Measurements from ENCODE around the gene ICAM4.
"Not testable (repeated sequence)": the region's sequence is repeated elsewhere in the genome, so short reads cannot be mapped to it uniquely, and the experiment has no call there.

ICAM4 gene

GRCh38 chr19:10269333-10270179 lies 17.2 kb upstream of the ICAM4 start:
- H3K4me1 ChIP-seq (ENCODE audit: control insufficient read depth, insufficient read depth, low read length, poor library complexity, severe bottlenecking) = peaks cover 19% of the 10 kb centered on the region
- H3K36me3 ChIP-seq (ENCODE audit: control insufficient read depth, insufficient read depth, low read length) = peaks cover 1% of the 10 kb centered on the region
- H3K27me3 ChIP-seq (replicated peaks; ENCODE audit: control insufficient read depth, insufficient read depth, low read length, poor library complexity, severe bottlenecking) = no peaks in the 10 kb centered on the region
- peak; percentile 70 to 80 (median 74) for DNase-seq
- H3K9me3 ChIP-seq (ENCODE audit: control insufficient read depth, low read length) = no peaks in the 10 kb centered on the region
- H3K4me3 ChIP-seq (ENCODE audit: insufficient read depth, low read depth, low read length, poor library complexity, severe bottlenecking) = peak overlapping the region; percentile 72
- peak overlapping the region; percentile 77 for H3K27ac ChIP-seq (ENCODE audit: insufficient read depth, low read length, poor library complexity, severe bottlenecking)

DNA sequence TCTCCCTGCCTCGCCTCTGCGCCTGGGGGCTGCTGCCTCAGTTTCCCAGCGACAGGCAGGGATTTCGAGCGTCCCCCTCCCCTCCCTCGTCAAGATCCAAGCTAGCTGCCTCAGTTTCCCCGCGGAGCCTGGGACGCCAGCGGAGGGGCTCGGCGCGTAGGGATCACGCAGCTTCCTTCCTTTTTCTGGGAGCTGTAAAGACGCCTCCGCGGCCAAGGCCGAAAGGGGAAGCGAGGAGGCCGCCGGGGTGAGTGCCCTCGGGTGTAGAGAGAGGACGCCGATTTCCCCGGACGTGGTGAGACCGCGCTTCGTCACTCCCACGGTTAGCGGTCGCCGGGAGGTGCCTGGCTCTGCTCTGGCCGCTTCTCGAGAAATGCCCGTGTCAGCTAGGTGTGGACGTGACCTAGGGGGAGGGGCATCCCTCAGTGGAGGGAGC lies 16.6 kb upstream of the ICAM4 start:
- Histone ChIP-seq H3K27ac (ENCODE audit: insufficient read depth, low read length, poor library complexity, severe bottlenecking) (peak overlapping the region; percentile 77), H3K9me3 (ENCODE audit: control insufficient read depth, low read length) (no peaks in the 10 kb centered on the region), H3K4me3 (ENCODE audit: insufficient read depth, low read depth, low read length, poor library complexity, severe bottlenecking) (peak overlapping the region; percentile 72), H3K27me3 (replicated peaks; ENCODE audit: control insufficient read depth, insufficient read depth, low read length, poor library complexity, severe bottlenecking) (no peaks in the 10 kb centered on the region), H3K36me3 (ENCODE audit: control insufficient read depth, insufficient read depth, low read length) (peaks cover 6% of the 10 kb centered on the region), H3K4me1 (ENCODE audit: control insufficient read depth, insufficient read depth, low read length, poor library complexity, severe bottlenecking) (peaks cover 19% of the 10 kb centered on the region)
- peak; percentile 53 to 70 (median 65) for DNase-seq

DNA sequence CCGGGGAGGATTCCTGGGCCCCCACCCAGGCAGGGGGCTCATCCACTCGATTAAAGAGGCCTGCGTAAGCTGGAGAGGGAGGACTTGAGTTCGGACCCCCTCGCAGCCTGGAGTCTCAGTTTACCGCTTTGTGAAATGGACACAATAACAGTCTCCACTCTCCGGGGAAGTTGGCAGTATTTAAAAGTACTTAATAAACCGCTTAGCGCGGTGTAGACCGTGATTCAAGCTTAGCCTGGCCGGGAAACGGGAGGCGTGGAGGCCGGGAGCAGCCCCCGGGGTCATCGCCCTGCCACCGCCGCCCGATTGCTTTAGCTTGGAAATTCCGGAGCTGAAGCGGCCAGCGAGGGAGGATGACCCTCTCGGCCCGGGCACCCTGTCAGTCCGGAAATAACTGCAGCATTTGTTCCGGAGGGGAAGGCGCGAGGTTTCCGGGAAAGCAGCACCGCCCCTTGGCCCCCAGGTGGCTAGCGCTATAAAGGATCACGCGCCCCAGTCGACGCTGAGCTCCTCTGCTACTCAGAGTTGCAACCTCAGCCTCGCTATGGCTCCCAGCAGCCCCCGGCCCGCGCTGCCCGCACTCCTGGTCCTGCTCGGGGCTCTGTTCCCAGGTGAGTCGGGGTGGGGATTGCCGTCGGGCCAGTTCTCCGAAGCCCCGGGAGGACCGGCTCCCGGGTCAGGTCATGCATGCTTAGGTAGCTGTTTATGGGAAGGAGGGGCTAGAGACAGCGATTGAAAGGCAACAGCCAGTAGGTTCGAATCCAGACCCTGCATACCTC lies 15.9 kb upstream of the ICAM4 start, which contains the start of gene ICAM1:
ICAM1 (plus strand) TSS at position 505 of the 779 bp plus-strand sequence; CDS start at position 545, 40 bp downstream.
- Histone ChIP-seq H3K27me3 (replicated peaks; ENCODE audit: control insufficient read depth, insufficient read depth, low read length, poor library complexity, severe bottlenecking) (no peaks in the 10 kb centered on the region), H3K36me3 (ENCODE audit: control insufficient read depth, insufficient read depth, low read length) (peaks cover 6% of the 10 kb centered on the region), H3K9me3 (ENCODE audit: control insufficient read depth, low read length) (no peaks in the 10 kb centered on the region), H3K4me1 (ENCODE audit: control insufficient read depth, insufficient read depth, low read length, poor library complexity, severe bottlenecking) (peaks cover 19% of the 10 kb centered on the region), H3K4me3 (ENCODE audit: insufficient read depth, low read depth, low read length, poor library complexity, severe bottlenecking) (peak within 1 kb of the TSS; percentile 72), H3K27ac (ENCODE audit: insufficient read depth, low read length, poor library complexity, severe bottlenecking) (peak within 1 kb of the TSS; percentile 77)
- peak; percentile 54 to 71 (median 68) for DNase-seq

DNA sequence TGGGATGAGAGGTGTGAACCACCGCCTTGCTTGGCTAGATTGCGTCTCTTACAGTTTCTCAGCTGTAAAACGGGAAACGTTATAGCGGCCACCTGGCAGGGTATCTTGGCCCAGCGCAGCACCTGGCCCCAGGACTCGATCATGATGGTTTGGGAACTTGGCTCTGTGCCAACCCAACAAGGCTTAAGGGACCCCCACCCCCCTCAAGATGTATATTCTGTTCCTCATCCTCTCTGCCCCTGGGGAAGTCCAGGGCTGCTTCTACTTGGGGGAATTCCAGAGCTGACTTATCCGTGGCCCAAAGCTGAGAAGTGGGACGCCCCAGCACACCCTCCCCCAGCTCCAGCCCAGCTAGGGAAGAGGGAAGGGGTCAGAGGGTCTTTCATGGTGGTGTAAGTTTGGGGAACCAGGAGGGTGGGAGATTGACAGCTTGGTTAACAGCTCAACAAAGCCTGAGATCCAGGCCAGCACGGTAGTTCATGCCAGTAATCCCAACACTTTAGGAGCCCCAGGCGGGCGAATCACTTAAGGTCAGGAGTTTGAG lies 15.1 kb upstream of the ICAM4 start:
- Histone ChIP-seq H3K27me3 (replicated peaks; ENCODE audit: control insufficient read depth, insufficient read depth, low read length, poor library complexity, severe bottlenecking) (no peaks in the 10 kb centered on the region), H3K4me3 (ENCODE audit: insufficient read depth, low read depth, low read length, poor library complexity, severe bottlenecking) (peak overlapping the region; percentile 72), H3K4me1 (ENCODE audit: control insufficient read depth, insufficient read depth, low read length, poor library complexity, severe bottlenecking) (peaks cover 19% of the 10 kb centered on the region), H3K36me3 (ENCODE audit: control insufficient read depth, insufficient read depth, low read length) (peaks cover 6% of the 10 kb centered on the region), H3K27ac (ENCODE audit: insufficient read depth, low read length, poor library complexity, severe bottlenecking) (peak overlapping the region; percentile 77), H3K9me3 (ENCODE audit: control insufficient read depth, low read length) (no peaks in the 10 kb centered on the region)
- peak in 2 of 3 donors; percentile 45 to 55 for DNase-seq

DNA sequence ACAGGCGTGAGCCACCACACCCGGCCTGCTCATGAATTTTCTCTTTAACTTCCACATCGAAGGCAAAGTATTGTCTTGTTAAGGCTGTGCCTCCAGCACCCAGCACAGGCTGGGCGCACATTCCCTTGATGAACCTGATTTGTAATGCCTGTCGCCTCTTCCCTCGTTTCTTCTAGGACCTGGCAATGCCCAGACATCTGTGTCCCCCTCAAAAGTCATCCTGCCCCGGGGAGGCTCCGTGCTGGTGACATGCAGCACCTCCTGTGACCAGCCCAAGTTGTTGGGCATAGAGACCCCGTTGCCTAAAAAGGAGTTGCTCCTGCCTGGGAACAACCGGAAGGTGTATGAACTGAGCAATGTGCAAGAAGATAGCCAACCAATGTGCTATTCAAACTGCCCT lies 12.2 kb upstream of the ICAM4 start:
- Histone ChIP-seq H3K4me3 (ENCODE audit: insufficient read depth, low read depth, low read length, poor library complexity, severe bottlenecking) (no peak overlapping the region), H3K4me1 (ENCODE audit: control insufficient read depth, insufficient read depth, low read length, poor library complexity, severe bottlenecking) (peaks cover 18% of the 10 kb centered on the region), H3K27ac (ENCODE audit: insufficient read depth, low read length, poor library complexity, severe bottlenecking) (no peak overlapping the region), H3K36me3 (ENCODE audit: control insufficient read depth, insufficient read depth, low read length) (peaks cover 6% of the 10 kb centered on the region), H3K9me3 (ENCODE audit: control insufficient read depth, low read length) (no peaks in the 10 kb centered on the region), H3K27me3 (replicated peaks; ENCODE audit: control insufficient read depth, insufficient read depth, low read length, poor library complexity, severe bottlenecking) (no peaks in the 10 kb centered on the region)
- no peak for DNase-seq

DNA sequence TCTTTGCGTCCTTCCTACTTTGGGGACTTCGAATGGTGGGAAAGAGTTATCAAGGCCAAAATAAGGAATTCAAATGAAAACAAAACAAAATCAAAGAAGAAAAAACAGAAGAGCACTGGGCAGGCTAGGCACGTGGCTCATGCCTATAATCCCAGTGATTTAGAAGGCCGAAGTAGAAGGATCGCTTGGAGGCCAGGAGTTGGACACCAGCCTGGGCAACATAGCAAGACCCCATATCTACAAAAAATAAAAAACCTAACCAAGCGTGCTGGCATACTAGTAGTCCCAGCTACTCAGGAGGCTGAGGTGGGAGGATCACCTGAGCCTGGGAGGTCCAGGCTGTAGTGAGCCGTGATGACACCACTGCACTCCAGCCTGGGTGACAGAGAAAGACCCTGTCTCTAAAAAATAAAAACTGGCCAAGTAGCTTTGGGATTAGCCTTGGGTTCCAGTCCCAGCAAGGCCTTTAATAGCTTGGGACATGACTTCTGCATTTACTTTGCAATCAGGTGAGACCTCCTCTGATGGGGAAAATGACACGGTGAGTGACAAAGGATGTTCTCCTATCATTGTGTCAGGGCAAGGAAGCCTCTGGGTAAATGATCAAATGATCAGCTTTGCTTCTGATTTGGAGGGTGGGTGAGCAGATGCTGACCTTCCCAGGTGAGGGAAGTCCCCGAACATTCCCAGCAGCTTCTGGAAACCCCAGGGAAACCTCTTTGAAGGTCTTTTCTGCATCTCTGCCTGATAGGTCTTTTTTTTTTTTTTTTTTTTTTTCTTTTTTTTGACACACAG lies 8.8 kb upstream of the ICAM4 start:
- H3K27me3 ChIP-seq (replicated peaks; ENCODE audit: control insufficient read depth, insufficient read depth, low read length, poor library complexity, severe bottlenecking) = no peaks in the 10 kb centered on the region
- DNase-seq = no peak
- no peaks in the 10 kb centered on the region for H3K4me1 ChIP-seq (ENCODE audit: control insufficient read depth, insufficient read depth, low read length, poor library complexity, severe bottlenecking)
- peaks cover 6% of the 10 kb centered on the region for H3K36me3 ChIP-seq (ENCODE audit: control insufficient read depth, insufficient read depth, low read length)
- no peaks in the 10 kb centered on the region for H3K9me3 ChIP-seq (ENCODE audit: control insufficient read depth, low read length)
- H3K4me3 ChIP-seq (ENCODE audit: insufficient read depth, low read depth, low read length, poor library complexity, severe bottlenecking) = no peak overlapping the region
- no peak overlapping the region for H3K27ac ChIP-seq (ENCODE audit: insufficient read depth, low read length, poor library complexity, severe bottlenecking)

DNA sequence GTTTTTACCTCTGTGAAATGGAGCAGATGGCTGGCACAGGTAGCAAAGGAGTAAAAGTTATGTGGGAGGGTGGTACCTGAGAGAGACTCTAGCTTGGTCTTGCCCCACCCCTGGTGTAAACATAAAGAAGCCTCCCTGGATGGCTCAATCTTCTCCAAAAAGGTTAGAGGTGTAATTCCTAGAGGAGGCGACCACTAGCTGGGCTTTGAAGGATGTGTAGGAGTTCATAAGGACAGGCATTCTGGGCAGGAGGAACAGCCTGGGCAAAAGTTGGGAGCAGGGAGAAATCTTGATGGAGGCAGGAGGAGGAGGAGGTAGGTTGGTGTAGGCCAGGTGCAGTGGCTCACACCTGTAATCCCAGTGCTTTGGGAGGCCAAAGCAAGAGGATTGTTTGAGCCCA lies 7.8 kb upstream of the ICAM4 start:
- Histone ChIP-seq H3K4me3 (ENCODE audit: insufficient read depth, low read depth, low read length, poor library complexity, severe bottlenecking) (no peak overlapping the region), H3K36me3 (ENCODE audit: control insufficient read depth, insufficient read depth, low read length) (peaks cover 15% of the 10 kb centered on the region), H3K9me3 (ENCODE audit: control insufficient read depth, low read length) (no peaks in the 10 kb centered on the region), H3K27ac (ENCODE audit: insufficient read depth, low read length, poor library complexity, severe bottlenecking) (no peak overlapping the region), H3K4me1 (ENCODE audit: control insufficient read depth, insufficient read depth, low read length, poor library complexity, severe bottlenecking) (no peaks in the 10 kb centered on the region), H3K27me3 (replicated peaks; ENCODE audit: control insufficient read depth, insufficient read depth, low read length, poor library complexity, severe bottlenecking) (no peaks in the 10 kb centered on the region)
- DNase-seq = no peak

DNA sequence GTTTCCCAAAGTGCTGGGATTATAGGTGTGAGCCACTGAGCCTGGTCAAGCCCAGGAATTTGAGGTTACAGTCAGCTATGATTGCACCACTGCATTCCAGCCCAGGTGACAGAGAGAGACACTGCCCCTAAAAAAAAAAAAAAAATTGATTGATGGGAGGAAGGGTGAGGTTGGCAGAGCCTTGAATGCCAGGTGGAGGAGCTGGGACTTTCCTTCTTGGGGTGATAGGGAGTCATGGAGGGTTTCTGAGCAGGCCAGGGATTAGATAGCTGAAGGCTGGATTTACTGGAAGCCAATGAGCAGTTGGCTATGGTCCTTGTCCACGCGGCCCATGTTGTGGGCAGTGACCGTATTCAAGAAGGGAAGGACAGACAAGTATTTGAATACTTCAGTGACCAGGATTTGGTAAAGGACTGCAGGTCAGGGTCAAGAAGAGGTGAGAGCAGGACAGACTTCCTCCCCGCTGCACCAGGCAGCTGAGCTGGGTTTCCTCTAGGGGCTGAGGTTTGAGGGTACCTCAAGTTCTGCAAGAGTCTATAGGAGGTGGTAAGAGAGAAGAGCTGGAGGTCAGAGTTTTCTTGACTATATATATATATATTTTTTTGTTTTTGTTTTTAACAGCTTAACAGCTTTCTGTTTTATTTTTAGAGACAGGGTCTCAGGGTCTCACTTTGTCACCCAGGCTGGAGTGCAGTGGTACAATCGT lies 6.9 kb upstream of the ICAM4 start:
- no peaks in the 10 kb centered on the region for H3K4me1 ChIP-seq (ENCODE audit: control insufficient read depth, insufficient read depth, low read length, poor library complexity, severe bottlenecking)
- no peaks in the 10 kb centered on the region for H3K9me3 ChIP-seq (ENCODE audit: control insufficient read depth, low read length)
- H3K27ac ChIP-seq (ENCODE audit: insufficient read depth, low read length, poor library complexity, severe bottlenecking) = no peak overlapping the region
- DNase-seq = no peak
- no peaks in the 10 kb centered on the region for H3K27me3 ChIP-seq (replicated peaks; ENCODE audit: control insufficient read depth, insufficient read depth, low read length, poor library complexity, severe bottlenecking)
- H3K36me3 ChIP-seq (ENCODE audit: control insufficient read depth, insufficient read depth, low read length) = peaks cover 21% of the 10 kb centered on the region
- H3K4me3 ChIP-seq (ENCODE audit: insufficient read depth, low read depth, low read length, poor library complexity, severe bottlenecking) = no peak overlapping the region

DNA sequence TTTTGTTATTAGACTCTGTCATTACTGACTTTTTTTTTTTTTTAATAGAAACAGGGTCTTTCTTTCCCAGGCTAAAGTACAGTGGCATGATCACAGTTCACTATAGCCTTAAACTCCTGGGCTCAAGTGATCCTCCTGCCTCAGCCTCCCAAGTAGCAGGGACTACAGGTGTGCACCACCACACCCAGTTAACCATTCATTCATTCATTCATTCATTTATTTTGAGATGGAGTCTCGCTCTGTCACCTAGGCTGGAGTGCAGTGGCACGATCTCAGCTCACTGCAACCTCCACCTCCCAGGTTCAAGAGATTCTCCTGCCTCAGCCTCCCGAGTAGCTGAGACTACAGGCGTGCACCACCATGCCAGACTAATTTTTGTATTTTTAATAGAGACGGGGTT lies 4.7 kb upstream of the ICAM4 start:
- not testable (repeated sequence) for DNase-seq; H3K4me3 ChIP-seq (ENCODE audit: insufficient read depth, low read depth, low read length, poor library complexity, severe bottlenecking); H3K27me3 ChIP-seq (replicated peaks; ENCODE audit: control insufficient read depth, insufficient read depth, low read length, poor library complexity, severe bottlenecking); H3K27ac ChIP-seq (ENCODE audit: insufficient read depth, low read length, poor library complexity, severe bottlenecking); H3K4me1 ChIP-seq (ENCODE audit: control insufficient read depth, insufficient read depth, low read length, poor library complexity, severe bottlenecking); H3K9me3 ChIP-seq (ENCODE audit: control insufficient read depth, low read length)
- peaks cover 29% of the 10 kb centered on the region for H3K36me3 ChIP-seq (ENCODE audit: control insufficient read depth, insufficient read depth, low read length)
